GM12892 (cell line): Measurements from ENCODE around the gene PPP2R2D.

ENCODE experiments used
- POLR2A ChIP-seq: IDR thresholded peaks from 2 replicates; pipeline ENCODE4 v1.6.1; 2011; ENCODE audit warnings: low read depth, low read length, control low read depth
- POLR2AphosphoS5 ChIP-seq: IDR thresholded peaks from 2 replicates; pipeline ENCODE4 v1.6.1; 2011; ENCODE audit warnings: low read depth, low read length, control low read depth
- TAF1 ChIP-seq: IDR thresholded peaks from 2 replicates; pipeline ENCODE4 v1.6.1; 2011; ENCODE audit warnings: low read depth, mild to moderate bottlenecking, control low read depth, low read length, borderline replicate concordance

- no peak for TF ChIP-seq POLR2AphosphoS5
- TF ChIP-seq POLR2A = no peak
- no peak for TF ChIP-seq TAF1
Observed at GRCh38 chr10:131998845-131999681, 98.3 kb downstream of the PPP2R2D start.
